ENCODE data around the gene PRPF31. TPM values are rescaled to one million over a fixed set of nuclear protein-coding genes. Genes with fewer than 3 reads are reported as not detected.

PRPF31 gene
- total and polyA plus RNA-seq, 8 donors, result 22.8 to 98.2 (median 39.5) TPM

GRCh38 chr19:54156490-54156889, 40.9 kb downstream of the PRPF31 start:
- 74 to 84% (median 79%) methylated on average over 9 to 11 of the region's 11 CpGs for WGBS, 5 donors
- Histone ChIP-seq H3K4me3 (no peak overlapping the region), H3K36me3 (peaks cover 64 to 68% (median 68%) of the 10 kb centered on the region in 4 donors), H3K9me3 (no peaks in the 10 kb centered on the region), H3K27me3 (no peaks in the 10 kb centered on the region), H3K4me1 (peaks cover 24 to 43% (median 40%) of the 10 kb centered on the region in 4 donors), H3K27ac (no peak overlapping the region)
- no peak for DNase-seq
- intact Hi-C loops (cut with DNase I; ENCODE audit: low total_unique reads), result no loop called here
- no peak for TF ChIP-seq CTCF (IDR thresholded peaks at IDR 0.05)
- TF ChIP-seq POLR2A (IDR thresholded peaks at IDR 0.05), result no peak
- TF ChIP-seq EP300 (IDR thresholded peaks at IDR 0.05), result no peak
- TF ChIP-seq POLR2AphosphoS5 (IDR thresholded peaks at IDR 0.05), result no peak

- Histone ChIP-seq H3K4me3 (no peak overlapping the region), H3K36me3 (peaks cover 60 to 64% (median 63%) of the 10 kb centered on the region in 4 donors), H3K9me3 (no peaks in the 10 kb centered on the region), H3K27ac (no peak overlapping the region), H3K4me1 (peaks cover 28 to 47% (median 45%) of the 10 kb centered on the region in 4 donors), H3K27me3 (no peaks in the 10 kb centered on the region)
- no peak for TF ChIP-seq POLR2AphosphoS5 (IDR thresholded peaks at IDR 0.05)
- TF ChIP-seq POLR2A (IDR thresholded peaks at IDR 0.05), result no peak
- no peak for TF ChIP-seq CTCF (IDR thresholded peaks at IDR 0.05)
- TF ChIP-seq EP300 (IDR thresholded peaks at IDR 0.05), result no peak
- 74 to 91% (median 84%) methylated on average over 3 of the region's 3 CpGs for WGBS, 5 donors
- no peak for DNase-seq
- intact Hi-C loops (cut with DNase I; ENCODE audit: low total_unique reads), result no loop called here
Measured at GRCh38 chr19:54156953-54157352, 41.4 kb downstream of the PRPF31 start.

- TF ChIP-seq CTCF (IDR thresholded peaks at IDR 0.05) (no peak), EP300 (IDR thresholded peaks at IDR 0.05) (no peak), POLR2A (IDR thresholded peaks at IDR 0.05) (no peak), POLR2AphosphoS5 (IDR thresholded peaks at IDR 0.05) (no peak)
- peak overlapping the region; percentile 96 to 100 (median 98) for H3K27ac ChIP-seq
Measured at GRCh38 chr19:54158812-54159351, 43.3 kb downstream of the PRPF31 start.

GRCh38 chr19:54159352-54160181, 44.0 kb downstream of the PRPF31 start, which contains the start of gene LENG1:
LENG1 (minus strand) TSS chr19:54159721; CDS start chr19:54159695, 26 bp downstream.
- peak; percentile 100 for DNase-seq
- Histone ChIP-seq H3K4me1 (peaks cover 43 to 70% (median 59%) of the 10 kb centered on the region in 4 donors), H3K27me3 (peaks cover 0 to 6% (median 0%) of the 10 kb centered on the region in 3 donors), H3K27ac (peak within 1 kb of the TSS; percentile 96 to 100 (median 98)), H3K9me3 (no peaks in the 10 kb centered on the region), H3K36me3 (peaks cover 34 to 37% (median 37%) of the 10 kb centered on the region in 4 donors), H3K4me3 (peak within 1 kb of the TSS; percentile 46 to 89 (median 76))
- WGBS, 5 donors, result 0 to 1% (median 0%) methylated on average over 46 to 72 of the region's 72 CpGs
- peak in 2 of 7 experiments; percentile 22 to 41 for TF ChIP-seq CTCF (IDR thresholded peaks at IDR 0.05)
- TF ChIP-seq POLR2AphosphoS5 (IDR thresholded peaks at IDR 0.05), result peak; percentile 74 to 88 (median 82)
- TF ChIP-seq POLR2A (IDR thresholded peaks at IDR 0.05), result peak in 1 of 4 donors; percentile 21
- TF ChIP-seq EP300 (IDR thresholded peaks at IDR 0.05), result no peak
- intact Hi-C loops (cut with DNase I; ENCODE audit: low total_unique reads), result no loop called here

More at GRCh38 chr19:54158812-54159351, 43.3 kb downstream of the PRPF31 start:
- intact Hi-C loops (cut with DNase I; ENCODE audit: low total_unique reads), result no loop called here
- H3K9me3 ChIP-seq, result no peaks in the 10 kb centered on the region
- H3K27me3 ChIP-seq, result no peaks in the 10 kb centered on the region
- H3K4me1 ChIP-seq, result peaks cover 39 to 63% (median 53%) of the 10 kb centered on the region in 4 donors
- peaks cover 41 to 44% (median 44%) of the 10 kb centered on the region in 4 donors for H3K36me3 ChIP-seq
- 5 to 7% (median 6%) methylated on average over 19 of the region's 19 CpGs for WGBS, 5 donors
- no peak for DNase-seq
- H3K4me3 ChIP-seq, result peak overlapping the region; percentile 46 to 89 (median 76)
